HG03439 (cell line): ENCODE measurements around the gene NMRK2.
"Not testable (repeated sequence)": the region's sequence is repeated elsewhere in the genome, so short reads cannot be mapped to it uniquely, and the experiment has no call there.

Experiments
- ATAC-seq: cut with Tn5 transposase; IDR thresholded peaks from one replicate; pipeline ENCODE4 v1.9.1; 2021; ENCODE audit warnings: mild to moderate bottlenecking, moderate library complexity; ENCODE audit not compliant: unreplicated experiment

Gene NMRK2

GRCh38 chr19:3936506-3937442, 3.9 kb downstream of the NMRK2 start:
- no peak for ATAC-seq

- not testable (repeated sequence) for ATAC-seq
Measured at GRCh38 chr19:3938300-3938950, 5.6 kb downstream of the NMRK2 start.

GRCh38 chr19:3942790-3943409, 10.0 kb downstream of the NMRK2 start:
- ATAC-seq: no peak

- no peak for ATAC-seq
Measured at GRCh38 chr19:3944018-3944721, 11.3 kb downstream of the NMRK2 start.

GRCh38 chr19:3945838-3946237, 13.0 kb downstream of the NMRK2 start:
- no peak for ATAC-seq

GRCh38 chr19:3947316-3947933, 14.6 kb downstream of the NMRK2 start:
- not testable (repeated sequence) for ATAC-seq

GRCh38 chr19:3949294-3949693, 16.4 kb downstream of the NMRK2 start:
- ATAC-seq: no peak

GRCh38 chr19:3949997-3950859, 17.4 kb downstream of the NMRK2 start:
- ATAC-seq: no peak

GRCh38 chr19:3950871-3951861, 18.3 kb downstream of the NMRK2 start:
- no peak for ATAC-seq

GRCh38 chr19:3952755-3953276, 19.9 kb downstream of the NMRK2 start:
- ATAC-seq: not testable (repeated sequence)

- ATAC-seq: no peak
Measured at GRCh38 chr19:3954107-3954506, 21.2 kb downstream of the NMRK2 start.

- not testable (repeated sequence) for ATAC-seq
Measured at GRCh38 chr19:3955276-3955675, 22.4 kb downstream of the NMRK2 start.

GRCh38 chr19:3955688-3956087, 22.8 kb downstream of the NMRK2 start:
- no peak for ATAC-seq

- ATAC-seq: no peak
Measured at GRCh38 chr19:3958836-3959765, 26.2 kb downstream of the NMRK2 start.

- no peak for ATAC-seq
Measured at GRCh38 chr19:3959766-3960131, 26.9 kb downstream of the NMRK2 start.

- no peak for ATAC-seq
Measured at GRCh38 chr19:3961007-3961406, 28.1 kb downstream of the NMRK2 start.
